Tibial artery (tissue), 4 donors: ENCODE results near the gene GNB3.

ENCODE experiments used
- DNase-seq, 2 donors: peaks; one replicate each; pipeline ENCODE4 v3.0.0-alpha.2; 2019
- H3K27ac ChIP-seq, 2 donors: fragments of 200-600 bp; sonication (generic) in 1 of 2; 1 replicate in 1 of 2; 2 replicates in 1 of 2; pipeline ENCODE4 v1.5.1; 2018 to 2019; ENCODE audit warnings: mild to moderate bottlenecking in 1 of 2
- H3K27me3 ChIP-seq, 2 donors: fragments of 200-600 bp; sonication (generic) in 1 of 2; one replicate each; pipeline versions ENCODE4 v1.5.1 to v1.6.0; 2016 to 2019
- H3K36me3 ChIP-seq, 3 donors: fragments of 200-600 bp; sonication (generic) in 2 of 3; one replicate each; pipeline ENCODE4 v1.5.1; 2016 to 2019; ENCODE audit warnings: mild to moderate bottlenecking in 2 of 3
- H3K4me1 ChIP-seq, 4 donors: fragments of 200-600 bp; sonication (generic) in 2 of 4; 1 replicate in 3 of 4; 2 replicates in 1 of 4; pipeline ENCODE4 v1.5.1; 2016 to 2019
- H3K4me3 ChIP-seq, 2 donors: fragments of 200-600 bp; sonication (generic) in 1 of 2; 1 replicate in 1 of 2; 2 replicates in 1 of 2; pipeline ENCODE4 v1.5.1; 2018 to 2019; ENCODE audit warnings: mild to moderate bottlenecking in 2 of 2
- H3K9me3 ChIP-seq, 3 donors: fragments of 200-600 bp; sonication (generic) in 1 of 3; one replicate each; pipeline ENCODE4 v1.5.1; 2016 to 2019
- CTCF ChIP-seq, 2 experiments: fragments of 200-600 bp in 1 of 2; fragments of 450-650 bp in 1 of 2; IDR thresholded peaks; one replicate each; pipeline ENCODE4 v1.5.1; 2017 to 2019; ENCODE audit warnings: antibody characterized with exemption in 2 of 2, mild to moderate bottlenecking in 1 of 2, moderate library complexity in 1 of 2
- intact Hi-C: fragments of 100-400 bp; cut with DNase I; formaldehyde crosslinking; loops from one replicate; pipeline ENCODE4 v1.15.0; 2023; ENCODE audit warnings: low total_unique reads

Gene GNB3

GRCh38 chr12:6894321-6894720 is 53.6 kb downstream of the GNB3 start:
- Histone ChIP-seq H3K36me3 (no peaks in the 10 kb centered on the region), H3K4me1 (peaks cover 0 to 15% (median 5%) of the 10 kb centered on the region in 4 donors), H3K4me3 (no peak overlapping the region), H3K9me3 (no peaks in the 10 kb centered on the region), H3K27ac (no peak overlapping the region), H3K27me3 (peaks cover 0 to 3% of the 10 kb centered on the region in 2 donors)
- intact Hi-C loops = no loop called here
- no peak for TF ChIP-seq CTCF (IDR thresholded peaks at IDR 0.05)
- DNase-seq = no peak
